SK-N-SH treated with all-trans-retinoic acid at 6 μM for 48 hours (cell line): Measurements from ENCODE around the gene HERC4.

ENCODE experiments used
- ATAC-seq: fragments of 200-7000 bp; cut with Tn5 transposase; 3 replicates; pipeline ENCODE4 v1.9.1; 2020; ENCODE audit warnings: mild to moderate bottlenecking, moderate library complexity
- ARNTL ChIP-seq: fragments of 450-650 bp; formaldehyde crosslinking; IDR thresholded peaks from 2 replicates; pipeline ENCODE4 v1.5.0; 2020; ENCODE audit warnings: low read depth, mild to moderate bottlenecking, moderate library complexity, borderline replicate concordance
- BACH2 ChIP-seq: fragments of 250-450 bp; sonication (Bioruptor Pico); IDR thresholded peaks from 2 replicates; pipeline ENCODE4 v1.9.0; 2021; ENCODE audit warnings: mild to moderate bottlenecking, borderline replicate concordance
- CSDC2 ChIP-seq: fragments of 250-450 bp; sonication (Bioruptor Pico); IDR thresholded peaks from 2 replicates; pipeline ENCODE4 v1.5.0; 2020; ENCODE audit warnings: mild to moderate bottlenecking, moderate library complexity
- ESRRG ChIP-seq: fragments of 250-450 bp; sonication (Bioruptor Pico); IDR thresholded peaks from 2 replicates; pipeline ENCODE4 v1.6.1; 2021; ENCODE audit warnings: mild to moderate bottlenecking
- GLIS3 ChIP-seq: fragments of 250-450 bp; sonication (Bioruptor Pico); IDR thresholded peaks from 2 replicates; pipeline ENCODE4 v1.5.0; 2020; ENCODE audit warnings: mild to moderate bottlenecking, moderate library complexity
- ISL1 ChIP-seq: fragments of 250-450 bp; sonication (Bioruptor Pico); IDR thresholded peaks from 2 replicates; pipeline ENCODE4 v2.1.2; 2022; ENCODE audit warnings: mild to moderate bottlenecking, moderate library complexity
- OSR1 ChIP-seq: fragments of 250-450 bp; sonication (Bioruptor Pico); IDR thresholded peaks from 2 replicates; pipeline ENCODE4 v1.8.0; 2022; ENCODE audit warnings: moderate library complexity, mild to moderate bottlenecking, inconsistent platforms
- PPARA ChIP-seq: fragments of 250-450 bp; sonication (Bioruptor Pico); IDR thresholded peaks from 2 replicates; pipeline ENCODE4 v1.5.0; 2020; ENCODE audit warnings: mild to moderate bottlenecking, borderline replicate concordance
- RARB ChIP-seq: fragments of 250-450 bp; sonication (Bioruptor Pico); IDR thresholded peaks from 2 replicates; pipeline ENCODE4 v1.8.0; 2021; ENCODE audit warnings: mild to moderate bottlenecking, moderate library complexity
- SNAI2 ChIP-seq: fragments of 250-450 bp; sonication (Bioruptor Pico); IDR thresholded peaks from 2 replicates; pipeline ENCODE4 v1.5.0; 2020; ENCODE audit warnings: mild to moderate bottlenecking, moderate library complexity
- TCF4 ChIP-seq: fragments of 250-450 bp; sonication (Bioruptor Pico); IDR thresholded peaks from 2 replicates; pipeline ENCODE4 v1.8.0; 2021; ENCODE audit warnings: mild to moderate bottlenecking, moderate library complexity, borderline replicate concordance
- TOX ChIP-seq: fragments of 250-450 bp; sonication (Bioruptor Pico); IDR thresholded peaks from 2 replicates; pipeline ENCODE4 v1.8.0; 2021; ENCODE audit warnings: mild to moderate bottlenecking, moderate library complexity, borderline replicate concordance
- ZC3H10 ChIP-seq: fragments of 250-450 bp; sonication (Bioruptor Pico); IDR thresholded peaks from 2 replicates; pipeline ENCODE4 v1.5.1; 2021; ENCODE audit warnings: mild to moderate bottlenecking, moderate library complexity
- ZFP3 ChIP-seq: fragments of 250-450 bp; sonication (Bioruptor Pico); IDR thresholded peaks from 2 replicates; pipeline ENCODE4 v1.5.0; 2020; ENCODE audit warnings: mild to moderate bottlenecking, moderate library complexity
- ZFP30 ChIP-seq: fragments of 450-650 bp; formaldehyde crosslinking; IDR thresholded peaks from 2 replicates; pipeline ENCODE4 v1.5.0; 2022; ENCODE audit warnings: mild to moderate bottlenecking, moderate library complexity
- ZNF565 ChIP-seq: fragments of 450-650 bp; formaldehyde crosslinking; conservative IDR thresholded peaks from 2 replicates; pipeline ENCODE4 v1.5.0; 2020; ENCODE audit warnings: low read depth, mild to moderate bottlenecking, moderate library complexity
- ZNF70 ChIP-seq: fragments of 450-650 bp; formaldehyde crosslinking; IDR thresholded peaks from 2 replicates; pipeline ENCODE4 v1.5.0; 2020; ENCODE audit warnings: mild to moderate bottlenecking, moderate library complexity
- ZNF8 ChIP-seq: fragments of 450-650 bp; formaldehyde crosslinking; IDR thresholded peaks from 2 replicates; pipeline ENCODE4 v1.5.0; 2020; ENCODE audit warnings: mild to moderate bottlenecking, moderate library complexity
- TF ChIP-seq, protein P1 (sequence below): fragments of 250-450 bp; sonication (Bioruptor Pico); IDR thresholded peaks from 2 replicates; pipeline ENCODE4 v1.8.0; 2021; ENCODE audit warnings: low read depth, mild to moderate bottlenecking, moderate library complexity, borderline replicate concordance
- TF ChIP-seq, protein P2 (sequence below): fragments of 250-450 bp; sonication (Bioruptor Pico); IDR thresholded peaks from 2 replicates; pipeline ENCODE4 v1.5.1; 2020; ENCODE audit warnings: low read depth, mild to moderate bottlenecking, moderate library complexity
- TF ChIP-seq, protein P3 (sequence below): fragments of 250-450 bp; sonication (Bioruptor Pico); IDR thresholded peaks from 2 replicates; pipeline ENCODE4 v1.5.1; 2021; ENCODE audit warnings: mild to moderate bottlenecking, moderate library complexity
- TF ChIP-seq, protein P4 (sequence below): fragments of 250-450 bp; sonication (Bioruptor Pico); IDR thresholded peaks from 2 replicates; pipeline ENCODE4 v1.5.0; 2020; ENCODE audit warnings: mild to moderate bottlenecking, moderate library complexity
- TF ChIP-seq, protein P5 (sequence below): fragments of 250-450 bp; sonication (Bioruptor Pico); IDR thresholded peaks from 2 replicates; pipeline ENCODE4 v1.8.0; 2020; ENCODE audit warnings: mild to moderate bottlenecking, moderate library complexity, borderline replicate concordance

The HERC4 gene

DNA sequence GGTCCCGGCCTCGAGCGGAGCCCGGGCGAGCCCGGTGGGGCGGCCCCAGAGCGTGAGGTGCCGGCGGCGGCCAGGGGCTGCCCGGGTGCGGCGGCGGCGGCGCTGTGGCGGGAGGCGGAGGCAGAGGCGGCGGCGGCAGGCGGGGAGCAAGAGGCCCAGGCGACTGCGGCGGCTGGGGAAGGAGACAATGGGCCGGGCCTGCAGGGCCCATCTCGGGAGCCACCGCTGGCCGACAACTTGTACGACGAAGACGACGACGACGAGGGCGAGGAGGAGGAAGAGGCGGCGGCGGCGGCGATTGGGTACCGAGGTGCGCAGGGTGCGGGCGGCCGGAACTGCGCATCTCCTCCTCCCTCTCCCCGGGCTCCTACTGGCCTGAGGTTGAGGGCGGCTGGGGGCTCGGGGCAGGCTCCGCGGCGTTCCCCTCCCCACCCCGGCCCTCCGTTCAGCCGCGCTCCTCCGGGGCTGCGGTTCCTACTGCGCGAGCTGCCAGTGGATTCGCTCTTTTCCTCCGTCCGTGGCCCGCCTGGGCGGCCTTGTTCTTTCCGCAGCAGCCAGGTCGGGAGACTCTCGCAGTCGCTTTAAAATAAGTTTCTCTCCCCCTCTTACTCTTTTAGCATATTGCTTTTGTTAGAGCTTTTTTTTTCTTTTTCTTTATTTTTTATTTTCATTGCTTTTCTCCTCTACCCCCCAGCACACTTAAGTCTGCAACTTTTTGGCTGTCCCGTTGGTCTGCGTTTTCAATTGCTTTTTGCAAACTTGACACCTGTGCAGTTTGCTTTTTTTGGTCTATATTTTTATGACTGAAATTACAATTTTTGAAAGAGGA lies 190.0 kb downstream of the HERC4 start:
- ATAC-seq: peak; percentile 82
- TF ChIP-seq PPARA (no peak), TCF4 (CRISPR knock-in tag) (no peak), OSR1 (CRISPR knock-in tag) (no peak)
- TF ChIP-seq, protein P1, sequence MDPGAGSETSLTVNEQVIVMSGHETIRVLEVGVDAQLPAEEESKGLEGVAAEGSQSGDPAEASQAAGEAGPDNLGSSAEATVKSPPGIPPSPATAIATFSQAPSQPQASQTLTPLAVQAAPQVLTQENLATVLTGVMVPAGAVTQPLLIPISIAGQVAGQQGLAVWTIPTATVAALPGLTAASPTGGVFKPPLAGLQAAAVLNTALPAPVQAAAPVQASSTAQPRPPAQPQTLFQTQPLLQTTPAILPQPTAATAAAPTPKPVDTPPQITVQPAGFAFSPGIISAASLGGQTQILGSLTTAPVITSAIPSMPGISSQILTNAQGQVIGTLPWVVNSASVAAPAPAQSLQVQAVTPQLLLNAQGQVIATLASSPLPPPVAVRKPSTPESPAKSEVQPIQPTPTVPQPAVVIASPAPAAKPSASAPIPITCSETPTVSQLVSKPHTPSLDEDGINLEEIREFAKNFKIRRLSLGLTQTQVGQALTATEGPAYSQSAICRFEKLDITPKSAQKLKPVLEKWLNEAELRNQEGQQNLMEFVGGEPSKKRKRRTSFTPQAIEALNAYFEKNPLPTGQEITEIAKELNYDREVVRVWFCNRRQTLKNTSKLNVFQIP (CRISPR knock-in tag): no peak
- TF ChIP-seq, protein P2, sequence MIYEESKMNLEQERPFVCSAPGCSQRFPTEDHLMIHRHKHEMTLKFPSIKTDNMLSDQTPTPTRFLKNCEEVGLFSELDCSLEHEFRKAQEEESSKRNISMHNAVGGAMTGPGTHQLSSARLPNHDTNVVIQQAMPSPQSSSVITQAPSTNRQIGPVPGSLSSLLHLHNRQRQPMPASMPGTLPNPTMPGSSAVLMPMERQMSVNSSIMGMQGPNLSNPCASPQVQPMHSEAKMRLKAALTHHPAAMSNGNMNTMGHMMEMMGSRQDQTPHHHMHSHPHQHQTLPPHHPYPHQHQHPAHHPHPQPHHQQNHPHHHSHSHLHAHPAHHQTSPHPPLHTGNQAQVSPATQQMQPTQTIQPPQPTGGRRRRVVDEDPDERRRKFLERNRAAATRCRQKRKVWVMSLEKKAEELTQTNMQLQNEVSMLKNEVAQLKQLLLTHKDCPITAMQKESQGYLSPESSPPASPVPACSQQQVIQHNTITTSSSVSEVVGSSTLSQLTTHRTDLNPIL (CRISPR knock-in tag): no peak

DNA sequence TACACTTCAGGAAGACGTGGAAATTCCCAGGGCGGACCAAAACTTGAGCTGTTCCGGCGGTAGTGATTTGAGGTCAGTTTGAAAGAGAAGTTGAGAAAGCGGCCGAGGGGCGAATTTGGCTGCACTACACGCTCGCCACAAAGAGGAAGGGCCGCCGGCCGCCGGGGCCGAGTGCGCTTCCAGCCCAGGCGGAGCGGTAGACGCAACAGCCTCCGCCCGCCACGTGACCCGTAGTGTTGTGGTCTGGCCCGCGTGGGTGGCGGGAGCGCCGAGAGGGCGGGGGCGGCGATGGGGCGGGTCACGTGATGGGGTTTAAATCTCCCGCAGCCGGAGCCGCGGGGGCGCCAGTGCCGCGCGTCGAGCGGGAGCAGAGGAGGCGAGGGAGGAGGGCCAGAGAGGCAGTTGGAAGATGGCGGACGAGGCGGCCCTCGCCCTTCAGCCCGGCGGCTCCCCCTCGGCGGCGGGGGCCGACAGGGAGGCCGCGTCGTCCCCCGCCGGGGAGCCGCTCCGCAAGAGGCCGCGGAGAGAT lies 190.7 kb downstream of the HERC4 start, which contains the start of gene SIRT1:
TSS of gene SIRT1 (plus strand) at position 344 of the 529 bp plus-strand sequence. CDS start at position 410, 66 bp downstream.
- peak; percentile 85 for ATAC-seq
- TF ChIP-seq RARB (no peak), ZC3H10 (CRISPR knock-in tag) (no peak), PPARA (no peak), CSDC2 (no peak), TCF4 (CRISPR knock-in tag) (no peak), ZFP3 (CRISPR knock-in tag) (0 out of 2 replicates have a peak, but pooled peaks have one; percentile 31), TOX (CRISPR knock-in tag) (no peak), ESRRG (CRISPR knock-in tag) (no peak), ZNF565 (CRISPR knock-in tag) (no peak), ZFP30 (CRISPR knock-in tag) (no peak), ZNF8 (CRISPR knock-in tag) (no peak), ZNF70 (CRISPR knock-in tag) (0 out of 2 replicates have a peak, but pooled peaks have one; percentile 38), OSR1 (CRISPR knock-in tag) (no peak), SNAI2 (CRISPR knock-in tag) (no peak), ARNTL (no peak), GLIS3 (CRISPR knock-in tag) (no peak), BACH2 (CRISPR knock-in tag) (no peak), ISL1 (CRISPR knock-in tag) (no peak)
- TF ChIP-seq, protein P1 (CRISPR knock-in tag): no peak
- TF ChIP-seq, protein P3, sequence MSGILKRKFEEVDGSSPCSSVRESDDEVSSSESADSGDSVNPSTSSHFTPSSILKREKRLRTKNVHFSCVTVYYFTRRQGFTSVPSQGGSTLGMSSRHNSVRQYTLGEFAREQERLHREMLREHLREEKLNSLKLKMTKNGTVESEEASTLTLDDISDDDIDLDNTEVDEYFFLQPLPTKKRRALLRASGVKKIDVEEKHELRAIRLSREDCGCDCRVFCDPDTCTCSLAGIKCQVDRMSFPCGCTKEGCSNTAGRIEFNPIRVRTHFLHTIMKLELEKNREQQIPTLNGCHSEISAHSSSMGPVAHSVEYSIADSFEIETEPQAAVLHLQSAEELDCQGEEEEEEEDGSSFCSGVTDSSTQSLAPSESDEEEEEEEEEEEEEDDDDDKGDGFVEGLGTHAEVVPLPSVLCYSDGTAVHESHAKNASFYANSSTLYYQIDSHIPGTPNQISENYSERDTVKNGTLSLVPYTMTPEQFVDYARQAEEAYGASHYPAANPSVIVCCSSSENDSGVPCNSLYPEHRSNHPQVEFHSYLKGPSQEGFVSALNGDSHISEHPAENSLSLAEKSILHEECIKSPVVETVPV: no peak
- TF ChIP-seq, protein P4, sequence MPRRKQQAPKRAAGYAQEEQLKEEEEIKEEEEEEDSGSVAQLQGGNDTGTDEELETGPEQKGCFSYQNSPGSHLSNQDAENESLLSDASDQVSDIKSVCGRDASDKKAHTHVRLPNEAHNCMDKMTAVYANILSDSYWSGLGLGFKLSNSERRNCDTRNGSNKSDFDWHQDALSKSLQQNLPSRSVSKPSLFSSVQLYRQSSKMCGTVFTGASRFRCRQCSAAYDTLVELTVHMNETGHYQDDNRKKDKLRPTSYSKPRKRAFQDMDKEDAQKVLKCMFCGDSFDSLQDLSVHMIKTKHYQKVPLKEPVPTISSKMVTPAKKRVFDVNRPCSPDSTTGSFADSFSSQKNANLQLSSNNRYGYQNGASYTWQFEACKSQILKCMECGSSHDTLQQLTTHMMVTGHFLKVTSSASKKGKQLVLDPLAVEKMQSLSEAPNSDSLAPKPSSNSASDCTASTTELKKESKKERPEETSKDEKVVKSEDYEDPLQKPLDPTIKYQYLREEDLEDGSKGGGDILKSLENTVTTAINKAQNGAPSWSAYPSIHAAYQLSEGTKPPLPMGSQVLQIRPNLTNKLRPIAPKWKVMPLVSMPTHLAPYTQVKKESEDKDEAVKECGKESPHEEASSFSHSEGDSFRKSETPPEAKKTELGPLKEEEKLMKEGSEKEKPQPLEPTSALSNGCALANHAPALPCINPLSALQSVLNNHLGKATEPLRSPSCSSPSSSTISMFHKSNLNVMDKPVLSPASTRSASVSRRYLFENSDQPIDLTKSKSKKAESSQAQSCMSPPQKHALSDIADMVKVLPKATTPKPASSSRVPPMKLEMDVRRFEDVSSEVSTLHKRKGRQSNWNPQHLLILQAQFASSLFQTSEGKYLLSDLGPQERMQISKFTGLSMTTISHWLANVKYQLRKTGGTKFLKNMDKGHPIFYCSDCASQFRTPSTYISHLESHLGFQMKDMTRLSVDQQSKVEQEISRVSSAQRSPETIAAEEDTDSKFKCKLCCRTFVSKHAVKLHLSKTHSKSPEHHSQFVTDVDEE (CRISPR knock-in tag): no peak
- TF ChIP-seq, protein P2 (CRISPR knock-in tag): no peak
- TF ChIP-seq, protein P5, sequence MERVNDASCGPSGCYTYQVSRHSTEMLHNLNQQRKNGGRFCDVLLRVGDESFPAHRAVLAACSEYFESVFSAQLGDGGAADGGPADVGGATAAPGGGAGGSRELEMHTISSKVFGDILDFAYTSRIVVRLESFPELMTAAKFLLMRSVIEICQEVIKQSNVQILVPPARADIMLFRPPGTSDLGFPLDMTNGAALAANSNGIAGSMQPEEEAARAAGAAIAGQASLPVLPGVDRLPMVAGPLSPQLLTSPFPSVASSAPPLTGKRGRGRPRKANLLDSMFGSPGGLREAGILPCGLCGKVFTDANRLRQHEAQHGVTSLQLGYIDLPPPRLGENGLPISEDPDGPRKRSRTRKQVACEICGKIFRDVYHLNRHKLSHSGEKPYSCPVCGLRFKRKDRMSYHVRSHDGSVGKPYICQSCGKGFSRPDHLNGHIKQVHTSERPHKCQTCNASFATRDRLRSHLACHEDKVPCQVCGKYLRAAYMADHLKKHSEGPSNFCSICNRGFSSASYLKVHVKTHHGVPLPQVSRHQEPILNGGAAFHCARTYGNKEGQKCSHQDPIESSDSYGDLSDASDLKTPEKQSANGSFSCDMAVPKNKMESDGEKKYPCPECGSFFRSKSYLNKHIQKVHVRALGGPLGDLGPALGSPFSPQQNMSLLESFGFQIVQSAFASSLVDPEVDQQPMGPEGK (CRISPR knock-in tag): peak; percentile 71; the same call in 1 of the 2 replicates
